ENCODE measurements around the gene CACNA1B.

GRCh38 chr9:138072897-138073296 lies 195.3 kb downstream of the CACNA1B start:
- TF ChIP-seq, protein P1, sequence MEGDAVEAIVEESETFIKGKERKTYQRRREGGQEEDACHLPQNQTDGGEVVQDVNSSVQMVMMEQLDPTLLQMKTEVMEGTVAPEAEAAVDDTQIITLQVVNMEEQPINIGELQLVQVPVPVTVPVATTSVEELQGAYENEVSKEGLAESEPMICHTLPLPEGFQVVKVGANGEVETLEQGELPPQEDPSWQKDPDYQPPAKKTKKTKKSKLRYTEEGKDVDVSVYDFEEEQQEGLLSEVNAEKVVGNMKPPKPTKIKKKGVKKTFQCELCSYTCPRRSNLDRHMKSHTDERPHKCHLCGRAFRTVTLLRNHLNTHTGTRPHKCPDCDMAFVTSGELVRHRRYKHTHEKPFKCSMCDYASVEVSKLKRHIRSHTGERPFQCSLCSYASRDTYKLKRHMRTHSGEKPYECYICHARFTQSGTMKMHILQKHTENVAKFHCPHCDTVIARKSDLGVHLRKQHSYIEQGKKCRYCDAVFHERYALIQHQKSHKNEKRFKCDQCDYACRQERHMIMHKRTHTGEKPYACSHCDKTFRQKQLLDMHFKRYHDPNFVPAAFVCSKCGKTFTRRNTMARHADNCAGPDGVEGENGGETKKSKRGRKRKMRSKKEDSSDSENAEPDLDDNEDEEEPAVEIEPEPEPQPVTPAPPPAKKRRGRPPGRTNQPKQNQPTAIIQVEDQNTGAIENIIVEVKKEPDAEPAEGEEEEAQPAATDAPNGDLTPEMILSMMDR (IDR thresholded peaks at IDR 0.05): no peak
- no peak for TF ChIP-seq POLR2AphosphoS5 (IDR thresholded peaks at IDR 0.05)
- TF ChIP-seq POLR2A (IDR thresholded peaks at IDR 0.05): no peak
- TF ChIP-seq EP300 (IDR thresholded peaks at IDR 0.05): no peak

Data from sigmoid colon (tissue), 4 donors.